ENCODE measurements around the gene CCL23.

Gene CCL23

GRCh38 chr17:36059406-36059805, 41.6 kb upstream of the CCL23 start:
- TF ChIP-seq CTCF (conservative IDR thresholded peaks at IDR 0.05; ENCODE audit: low read depth, low read length) = no peak
- Histone ChIP-seq H3K27ac (no peak overlapping the region), H2AFZ (ENCODE audit: low read depth) (no peak overlapping the region), H3K79me2 (ENCODE audit: insufficient read depth, low read depth) (no peaks in the 10 kb centered on the region), H3K27me3 (ENCODE audit: insufficient read depth, low read depth) (no peaks in the 10 kb centered on the region), H3K4me3 (IDR thresholded peaks at IDR 0.05; ENCODE audit: insufficient read depth, low read depth, low read length) (no peak overlapping the region), H3K36me3 (ENCODE audit: insufficient read depth) (no peaks in the 10 kb centered on the region), H4K20me1 (ENCODE audit: insufficient read depth) (no peaks in the 10 kb centered on the region), H3K9ac (no peak overlapping the region), H3K4me1 (ENCODE audit: low read depth, poor library complexity, severe bottlenecking) (no peaks in the 10 kb centered on the region), H3K4me2 (no peak overlapping the region)

GRCh38 chr17:36057911-36058310, 40.1 kb upstream of the CCL23 start:
- Histone ChIP-seq H3K4me3 (IDR thresholded peaks at IDR 0.05; ENCODE audit: insufficient read depth, low read depth, low read length) (no peak overlapping the region), H3K4me2 (no peak overlapping the region), H3K27ac (no peak overlapping the region), H3K27me3 (ENCODE audit: insufficient read depth, low read depth) (no peaks in the 10 kb centered on the region), H3K4me1 (ENCODE audit: low read depth, poor library complexity, severe bottlenecking) (no peaks in the 10 kb centered on the region), H3K9ac (no peak overlapping the region), H4K20me1 (ENCODE audit: insufficient read depth) (no peaks in the 10 kb centered on the region), H3K36me3 (ENCODE audit: insufficient read depth) (no peaks in the 10 kb centered on the region), H3K79me2 (ENCODE audit: insufficient read depth, low read depth) (no peaks in the 10 kb centered on the region), H2AFZ (ENCODE audit: low read depth) (no peak overlapping the region)
- TF ChIP-seq CTCF (conservative IDR thresholded peaks at IDR 0.05; ENCODE audit: low read depth, low read length) = no peak

GRCh38 chr17:36055921-36056520, 38.2 kb upstream of the CCL23 start:
- Histone ChIP-seq H3K4me2 (no peak overlapping the region), H3K4me1 (ENCODE audit: low read depth, poor library complexity, severe bottlenecking) (no peaks in the 10 kb centered on the region), H2AFZ (ENCODE audit: low read depth) (no peak overlapping the region), H3K36me3 (ENCODE audit: insufficient read depth) (no peaks in the 10 kb centered on the region), H3K9ac (no peak overlapping the region), H4K20me1 (ENCODE audit: insufficient read depth) (no peaks in the 10 kb centered on the region), H3K27ac (no peak overlapping the region), H3K79me2 (ENCODE audit: insufficient read depth, low read depth) (no peaks in the 10 kb centered on the region), H3K4me3 (IDR thresholded peaks at IDR 0.05; ENCODE audit: insufficient read depth, low read depth, low read length) (no peak overlapping the region), H3K27me3 (ENCODE audit: insufficient read depth, low read depth) (no peaks in the 10 kb centered on the region)
- no peak for TF ChIP-seq CTCF (conservative IDR thresholded peaks at IDR 0.05; ENCODE audit: low read depth, low read length)

- H3K4me3 ChIP-seq (IDR thresholded peaks at IDR 0.05; ENCODE audit: insufficient read depth, low read depth, low read length) = no peak overlapping the region
- no peak for TF ChIP-seq CTCF (conservative IDR thresholded peaks at IDR 0.05; ENCODE audit: low read depth, low read length)
- no peak overlapping the region for H3K9ac ChIP-seq
- no peaks in the 10 kb centered on the region for H4K20me1 ChIP-seq (ENCODE audit: insufficient read depth)
- H3K4me2 ChIP-seq = no peak overlapping the region
- no peaks in the 10 kb centered on the region for H3K27me3 ChIP-seq (ENCODE audit: insufficient read depth, low read depth)
- H3K27ac ChIP-seq = no peak overlapping the region
- no peaks in the 10 kb centered on the region for H3K36me3 ChIP-seq (ENCODE audit: insufficient read depth)
- no peak overlapping the region for H2AFZ ChIP-seq (ENCODE audit: low read depth)
- H3K4me1 ChIP-seq (ENCODE audit: low read depth, poor library complexity, severe bottlenecking) = no peaks in the 10 kb centered on the region
- no peaks in the 10 kb centered on the region for H3K79me2 ChIP-seq (ENCODE audit: insufficient read depth, low read depth)
Measured at GRCh38 chr17:36055171-36055570, 37.4 kb upstream of the CCL23 start.
